GM23338 (cell line): ENCODE data around the gene TMEM247. TPM values are rescaled to one million over a fixed set of nuclear protein-coding genes. Genes with fewer than 3 reads are reported as not detected.

ENCODE experiments used
- ATAC-seq: fragments of 200-7000 bp; cut with Tn5 transposase; 3 replicates; pipeline ENCODE4 v1.9.1; 2020
- DNase-seq: peaks from one replicate; pipeline ENCODE4 v3.0.0-alpha.2; 2015; ENCODE audit warnings: low spot score
- H2AFZ ChIP-seq: fragments of 200-600 bp; sonication (generic); 2 replicates; pipeline ENCODE4 v1.8.0; 2016; ENCODE audit warnings: antibody characterized with exemption, mild to moderate bottlenecking, moderate library complexity
- H3F3A ChIP-seq: fragments of 200-600 bp; sonication (generic); replicated peaks from 2 replicates; pipeline ENCODE4 v1.8.0; 2017; ENCODE audit warnings: antibody characterized with exemption, mixed run types, low read depth
- H3K27ac ChIP-seq: fragments of 200-600 bp; sonication (generic); 2 replicates; pipeline ENCODE4 v1.6.1; 2016; ENCODE audit warnings: low read depth
- H3K27me3 ChIP-seq: fragments of 200-600 bp; sonication (generic); 2 replicates; pipeline ENCODE4 v1.8.0; 2016; ENCODE audit warnings: mild to moderate bottlenecking, mixed run types, moderate library complexity; ENCODE audit not compliant: insufficient read depth
- H3K36me3 ChIP-seq: fragments of 200-600 bp; sonication (generic); 2 replicates; pipeline ENCODE4 v1.8.0; 2016; ENCODE audit warnings: mild to moderate bottlenecking; ENCODE audit not compliant: insufficient read depth
- H3K4me1 ChIP-seq: fragments of 200-600 bp; sonication (generic); 2 replicates; pipeline ENCODE4 v1.8.0; 2016; ENCODE audit warnings: mild to moderate bottlenecking, moderate library complexity; ENCODE audit not compliant: insufficient read depth
- H3K4me2 ChIP-seq: fragments of 200-600 bp; sonication (generic); 2 replicates; pipeline ENCODE4 v1.7.1; 2017; ENCODE audit warnings: mixed run types
- H3K4me3 ChIP-seq: fragments of 200-600 bp; sonication (generic); 2 replicates; pipeline ENCODE4 v1.6.1; 2016; ENCODE audit warnings: mixed run types
- H3K79me2 ChIP-seq: fragments of 200-600 bp; sonication (generic); replicated peaks from 2 replicates; pipeline ENCODE4 v1.8.0; 2017; ENCODE audit warnings: mild to moderate bottlenecking; ENCODE audit not compliant: insufficient read depth
- H3K9me2 ChIP-seq: fragments of 200-600 bp; sonication (generic); 2 replicates; pipeline ENCODE4 v1.8.0; 2017; ENCODE audit not compliant: insufficient read depth
- H4K20me1 ChIP-seq: fragments of 200-600 bp; sonication (generic); replicated peaks from 2 replicates; pipeline ENCODE4 v1.8.0; 2017; ENCODE audit warnings: mild to moderate bottlenecking; ENCODE audit not compliant: insufficient read depth
- H3K27ac Mint-ChIP-seq: 2 replicates; pipeline ENCODE4 v1.8.0; 2020; ENCODE audit warnings: inconsistent platforms, mild to moderate bottlenecking, moderate library complexity, mixed read lengths
- H3K27me3 Mint-ChIP-seq: 3 replicates; pipeline ENCODE4 v1.8.0; 2022; ENCODE audit warnings: low read depth, mild to moderate bottlenecking, moderate library complexity, mixed read lengths, inconsistent platforms; ENCODE audit not compliant: insufficient read depth, poor library complexity
- H3K36me3 Mint-ChIP-seq: 3 replicates; pipeline ENCODE4 v1.8.0; 2021; ENCODE audit warnings: low read depth, mild to moderate bottlenecking, inconsistent platforms, moderate library complexity, mixed read lengths
- H3K4me1 Mint-ChIP-seq: 3 replicates; pipeline ENCODE4 v1.8.0; 2020; ENCODE audit warnings: mild to moderate bottlenecking, inconsistent platforms, mixed read lengths
- H3K4me3 Mint-ChIP-seq: 3 replicates; pipeline ENCODE4 v1.8.0; 2021; ENCODE audit warnings: moderate library complexity, mild to moderate bottlenecking, inconsistent platforms, mixed read lengths
- H3K9me3 Mint-ChIP-seq: 3 replicates; pipeline ENCODE4 v1.8.0; 2020; ENCODE audit warnings: moderate library complexity, mild to moderate bottlenecking, inconsistent platforms, mixed read lengths
- CREB1 ChIP-seq: fragments of 250-450 bp; sonication (Bioruptor Pico); IDR thresholded peaks from 2 replicates; pipeline ENCODE4 v1.5.0; 2020; ENCODE audit warnings: low read depth, mild to moderate bottlenecking, moderate library complexity
- EZH2 ChIP-seq: fragments of 200-600 bp; sonication (generic); IDR thresholded peaks from one replicate; pipeline ENCODE4 v1.8.0; 2017; ENCODE audit warnings: antibody characterized with exemption, mild to moderate bottlenecking, low read depth; ENCODE audit not compliant: unreplicated experiment
- EZH2phosphoT487 ChIP-seq: fragments of 200-600 bp; sonication (generic); IDR thresholded peaks from one replicate; pipeline ENCODE4 v1.8.1; 2018; ENCODE audit warnings: antibody characterized with exemption; ENCODE audit not compliant: unreplicated experiment
- JUNB ChIP-seq: IDR thresholded peaks from one replicate; pipeline ENCODE4 v1.6.1; 2016; ENCODE audit warnings: antibody characterized with exemption; ENCODE audit not compliant: unreplicated experiment
- NANOG ChIP-seq: IDR thresholded peaks from 2 replicates; pipeline ENCODE4 v1.6.1; 2016; ENCODE audit warnings: antibody characterized with exemption, borderline replicate concordance
- POLR2AphosphoS5 ChIP-seq: IDR thresholded peaks from 2 replicates; pipeline ENCODE4 v1.6.1; 2016; ENCODE audit warnings: antibody characterized with exemption, low read depth
- REST ChIP-seq: IDR thresholded peaks from one replicate; pipeline ENCODE4 v1.6.1; 2018; ENCODE audit warnings: antibody characterized with exemption; ENCODE audit not compliant: unreplicated experiment
- STAT1 ChIP-seq: IDR thresholded peaks from one replicate; pipeline ENCODE4 v1.6.1; 2016; ENCODE audit warnings: antibody characterized with exemption; ENCODE audit not compliant: unreplicated experiment
- ZNF114 ChIP-seq: fragments of 250-450 bp; sonication (Bioruptor Pico); IDR thresholded peaks from 2 replicates; pipeline ENCODE4 v1.5.0; 2020; ENCODE audit warnings: mild to moderate bottlenecking, moderate library complexity
- ZNF331 ChIP-seq: fragments of 250-450 bp; sonication (Bioruptor Pico); IDR thresholded peaks from 2 replicates; pipeline ENCODE4 v1.5.0; 2020; ENCODE audit warnings: low read depth, mild to moderate bottlenecking, moderate library complexity
- ZNF462 ChIP-seq: fragments of 250-450 bp; sonication (Bioruptor Pico); IDR thresholded peaks from 2 replicates; pipeline ENCODE4 v1.5.0; 2020; ENCODE audit warnings: mild to moderate bottlenecking, moderate library complexity
- polyA plus RNA-seq: library from polyadenylated mRNA; unstranded; fragments of >200 nt; fragmentation: Nextera tagmentation; extraction: Ambion mirVana; gene quantifications from 2 replicates; pipeline ENCODE4 v1.2.1, GENCODE V29; 2016
- total RNA-seq: library from RNA; depleted of rRNA; stranded (reverse); fragments of >200 nt; shearing (Covaris generic); gene quantifications from 2 replicates; pipeline ENCODE4 v1.2.3, GENCODE V29; 2014
- TF ChIP-seq, protein P1 (sequence below), 2 experiments: fragments of 200-600 bp in 1 of 2; sonication (generic) in 1 of 2; conservative IDR thresholded peaks; 2 replicates each; pipeline versions ENCODE4 v1.5.1 to v1.6.1; 2016 to 2017; ENCODE audit warnings: antibody characterized with exemption in 2 of 2, low read depth in 2 of 2, mild to moderate bottlenecking in 2 of 2, moderate library complexity in 1 of 2
- TF ChIP-seq, protein P2 (sequence below): IDR thresholded peaks from 2 replicates; pipeline ENCODE4 v1.6.1; 2016; ENCODE audit warnings: antibody characterized with exemption

Gene TMEM247
- total and polyA plus RNA-seq, 2 experiments from 2014 or later, result not detected

GRCh38 chr2:46508759-46509158 lies 29.4 kb downstream of the TMEM247 start:
- no peaks in the 10 kb centered on the region for H3K79me2 ChIP-seq
- H3K9me2 ChIP-seq, result 0 out of 2 replicates have a peak, but pooled peaks cover 9% of the 10 kb centered on the region
- peaks cover 2% of the 10 kb centered on the region for H3K27me3 Mint-ChIP-seq
- no peaks in the 10 kb centered on the region for H3K27me3 ChIP-seq
- H3K36me3 ChIP-seq, result no peaks in the 10 kb centered on the region
- no peak for ATAC-seq
- no peaks in the 10 kb centered on the region for H3K9me3 Mint-ChIP-seq
- no peak for DNase-seq
- no peak overlapping the region for H3K27ac ChIP-seq
- H3K4me1 ChIP-seq, result 0 out of 2 replicates have a peak, but pooled peaks cover 11% of the 10 kb centered on the region
- H3K4me2 ChIP-seq, result no peak overlapping the region
- no peak overlapping the region for H3K27ac Mint-ChIP-seq
- H3K36me3 Mint-ChIP-seq, result no peaks in the 10 kb centered on the region
- H3K4me3 Mint-ChIP-seq, result no peak overlapping the region
- H3K4me3 ChIP-seq, result no peak overlapping the region
- no peaks in the 10 kb centered on the region; the same call in 1 of the 2 replicates for H4K20me1 ChIP-seq
- H2AFZ ChIP-seq, result no peak overlapping the region
- H3K4me1 Mint-ChIP-seq, result peaks cover 19% of the 10 kb centered on the region
- H3F3A ChIP-seq, result no peaks in the 10 kb centered on the region
- TF ChIP-seq ZNF114 (CRISPR knock-in tag) (no peak), EZH2phosphoT487 (no peak), POLR2AphosphoS5 (no peak), NANOG (no peak), ZNF331 (CRISPR knock-in tag) (no peak), EZH2 (no peak), CREB1 (no peak), REST (no peak), STAT1 (no peak), JUNB (no peak), ZNF462 (CRISPR knock-in tag) (no peak)
- TF ChIP-seq, protein P1, sequence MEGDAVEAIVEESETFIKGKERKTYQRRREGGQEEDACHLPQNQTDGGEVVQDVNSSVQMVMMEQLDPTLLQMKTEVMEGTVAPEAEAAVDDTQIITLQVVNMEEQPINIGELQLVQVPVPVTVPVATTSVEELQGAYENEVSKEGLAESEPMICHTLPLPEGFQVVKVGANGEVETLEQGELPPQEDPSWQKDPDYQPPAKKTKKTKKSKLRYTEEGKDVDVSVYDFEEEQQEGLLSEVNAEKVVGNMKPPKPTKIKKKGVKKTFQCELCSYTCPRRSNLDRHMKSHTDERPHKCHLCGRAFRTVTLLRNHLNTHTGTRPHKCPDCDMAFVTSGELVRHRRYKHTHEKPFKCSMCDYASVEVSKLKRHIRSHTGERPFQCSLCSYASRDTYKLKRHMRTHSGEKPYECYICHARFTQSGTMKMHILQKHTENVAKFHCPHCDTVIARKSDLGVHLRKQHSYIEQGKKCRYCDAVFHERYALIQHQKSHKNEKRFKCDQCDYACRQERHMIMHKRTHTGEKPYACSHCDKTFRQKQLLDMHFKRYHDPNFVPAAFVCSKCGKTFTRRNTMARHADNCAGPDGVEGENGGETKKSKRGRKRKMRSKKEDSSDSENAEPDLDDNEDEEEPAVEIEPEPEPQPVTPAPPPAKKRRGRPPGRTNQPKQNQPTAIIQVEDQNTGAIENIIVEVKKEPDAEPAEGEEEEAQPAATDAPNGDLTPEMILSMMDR (conservative IDR thresholded peaks at IDR 0.05; ENCODE audit: low read depth in 2 of 2), result no peak
- TF ChIP-seq, protein P2, sequence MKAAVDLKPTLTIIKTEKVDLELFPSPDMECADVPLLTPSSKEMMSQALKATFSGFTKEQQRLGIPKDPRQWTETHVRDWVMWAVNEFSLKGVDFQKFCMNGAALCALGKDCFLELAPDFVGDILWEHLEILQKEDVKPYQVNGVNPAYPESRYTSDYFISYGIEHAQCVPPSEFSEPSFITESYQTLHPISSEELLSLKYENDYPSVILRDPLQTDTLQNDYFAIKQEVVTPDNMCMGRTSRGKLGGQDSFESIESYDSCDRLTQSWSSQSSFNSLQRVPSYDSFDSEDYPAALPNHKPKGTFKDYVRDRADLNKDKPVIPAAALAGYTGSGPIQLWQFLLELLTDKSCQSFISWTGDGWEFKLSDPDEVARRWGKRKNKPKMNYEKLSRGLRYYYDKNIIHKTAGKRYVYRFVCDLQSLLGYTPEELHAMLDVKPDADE, result no peak
